Activated CD8-positive, alpha-beta memory T cell treated with anti-CD3 and anti-CD28 coated beads, Interleukin-2, amount 50 U/mL, for 4 hours (primary cell): Measurements from ENCODE around the gene CNOT4.
"Not testable (repeated sequence)": the region's sequence is repeated elsewhere in the genome, so short reads cannot be mapped to it uniquely, and the experiment has no call there.

ENCODE experiments used
- DNase-seq: peaks from one replicate; pipeline ENCODE4 v3.0.0-alpha.2; 2020

Gene CNOT4

DNA sequence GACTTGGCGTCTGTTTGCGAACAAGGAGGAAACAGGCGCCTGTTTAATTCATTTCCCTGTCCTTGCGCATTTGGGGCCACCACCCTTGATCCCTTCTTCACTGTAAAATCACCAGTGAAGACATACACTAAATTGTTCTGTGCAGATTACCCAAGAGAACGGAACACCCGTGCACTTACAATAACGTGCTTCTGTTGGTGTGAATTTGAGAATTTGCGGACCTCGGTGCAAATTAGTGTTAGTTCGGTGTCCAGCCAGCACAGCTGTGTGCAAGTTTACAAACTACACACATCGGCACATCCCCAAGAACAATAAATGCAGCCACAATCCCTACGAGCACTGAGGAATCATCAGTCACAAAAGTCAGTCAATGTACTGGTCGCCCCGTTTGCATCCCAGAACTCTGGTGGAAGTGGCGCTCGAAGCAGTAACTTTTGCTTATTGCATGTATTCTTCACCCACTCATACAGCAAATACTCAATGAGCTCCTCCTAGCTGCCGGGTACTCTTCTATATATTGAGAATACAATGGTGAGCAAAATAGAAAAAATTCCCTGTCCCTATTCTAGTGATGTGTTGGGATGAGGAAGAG is 786 bp upstream of the CNOT4 start:
- DNase-seq, result no peak

DNA sequence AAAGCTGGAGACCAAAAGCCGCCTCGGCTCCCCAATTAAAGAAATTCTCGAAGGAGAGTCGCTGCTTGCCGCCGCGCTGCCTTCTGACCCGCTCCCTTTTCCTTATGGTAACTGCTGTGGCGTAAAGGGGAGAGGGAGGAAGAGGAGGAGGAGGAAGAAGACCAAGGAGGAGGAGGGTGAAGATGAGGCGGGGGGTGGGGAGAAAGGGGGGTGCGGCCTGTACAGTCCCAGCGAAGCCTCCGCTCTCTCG is 388 bp downstream of the CNOT4 start:
- DNase-seq, result no peak

DNA sequence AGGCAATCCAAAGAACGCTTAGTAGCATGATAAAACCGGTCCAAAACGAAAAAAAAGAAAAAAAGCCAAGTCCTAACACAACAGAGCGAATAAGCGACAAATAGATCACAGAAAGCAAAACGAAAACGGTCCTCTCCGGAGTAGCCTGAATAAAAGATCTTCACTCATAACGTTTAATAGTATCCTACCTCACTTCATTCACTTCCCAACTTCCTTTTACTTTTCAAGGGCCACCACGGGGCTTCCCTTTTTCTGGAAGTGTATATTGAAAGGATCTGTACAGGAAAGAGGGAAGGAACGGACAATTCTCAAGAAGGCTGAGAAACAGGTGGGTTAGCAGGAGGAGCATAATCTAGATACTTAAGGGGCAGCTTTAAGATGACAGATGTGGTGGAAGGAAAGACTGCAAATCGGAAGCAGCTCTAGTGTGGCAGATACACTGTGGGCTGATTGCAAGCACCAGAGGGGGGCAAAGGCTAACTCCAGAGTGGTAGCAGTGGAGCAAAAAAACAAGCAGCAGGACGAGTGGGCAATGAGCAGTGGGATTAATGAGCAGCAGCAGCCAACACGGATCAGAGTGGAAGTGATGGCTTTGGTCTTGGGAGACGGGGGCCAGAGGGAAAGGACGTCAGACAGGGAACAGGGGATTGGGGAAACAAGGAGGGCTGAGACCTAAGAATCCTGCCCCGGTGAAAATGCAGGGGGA is 866 bp downstream of the CNOT4 start:
- DNase-seq, result no peak

DNA sequence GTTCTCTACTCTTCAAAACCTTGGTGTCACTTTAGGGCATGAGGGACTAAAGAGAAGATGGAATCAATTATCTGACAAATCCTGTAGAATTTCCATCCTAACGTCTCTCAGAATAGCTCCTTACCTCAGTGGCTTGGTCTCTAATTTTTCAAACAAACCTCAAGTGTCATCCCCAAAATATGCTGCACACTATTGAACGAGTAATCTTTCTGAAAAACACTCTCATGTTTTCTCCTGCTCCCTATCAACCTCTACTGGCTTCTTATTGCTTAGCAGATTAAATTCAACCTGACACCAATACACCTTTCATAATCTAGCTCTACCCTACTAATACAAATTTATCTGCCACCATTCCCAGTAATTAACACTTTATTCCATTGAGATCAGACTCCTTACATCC is 8.5 kb downstream of the CNOT4 start:
- DNase-seq, result no peak

DNA sequence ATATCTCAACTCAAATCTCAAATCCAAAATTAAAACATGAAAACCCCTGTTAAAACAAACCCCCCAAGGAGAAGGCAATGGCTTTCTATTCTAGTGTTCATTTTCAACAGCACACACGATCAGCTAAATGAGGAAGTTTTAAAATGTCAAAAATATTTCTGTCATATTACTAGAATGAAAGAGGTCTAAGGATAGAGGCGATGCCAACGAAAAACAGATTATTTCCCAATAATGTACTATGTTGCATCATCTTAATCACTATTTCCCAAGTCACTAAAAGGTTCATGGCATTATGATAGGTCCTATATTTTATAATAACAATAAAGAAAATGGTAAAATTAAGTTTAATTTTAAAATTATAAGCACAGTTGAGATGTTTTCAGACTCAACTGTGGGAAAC is 10.1 kb downstream of the CNOT4 start:
- no peak for DNase-seq

DNA sequence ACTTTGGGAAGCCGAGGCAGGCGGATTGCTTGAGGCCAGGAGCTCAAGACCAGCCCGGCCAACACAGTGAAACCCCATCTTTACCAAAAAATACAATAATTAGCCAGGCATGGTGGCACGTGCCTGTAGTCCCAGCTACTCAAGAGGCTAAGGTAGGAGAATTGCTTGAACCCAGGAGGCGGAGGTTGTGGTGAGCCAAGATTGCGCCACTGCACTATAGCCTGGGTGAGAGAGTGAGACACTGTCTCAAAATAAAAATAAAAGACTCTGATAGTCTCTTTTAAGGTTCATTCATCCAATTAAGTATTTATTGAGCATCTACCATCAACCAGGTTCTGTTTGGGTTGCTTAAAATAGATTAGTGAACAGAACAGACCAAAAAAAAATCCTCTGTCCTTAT is 12.7 kb downstream of the CNOT4 start:
- not testable (repeated sequence) for DNase-seq

DNA sequence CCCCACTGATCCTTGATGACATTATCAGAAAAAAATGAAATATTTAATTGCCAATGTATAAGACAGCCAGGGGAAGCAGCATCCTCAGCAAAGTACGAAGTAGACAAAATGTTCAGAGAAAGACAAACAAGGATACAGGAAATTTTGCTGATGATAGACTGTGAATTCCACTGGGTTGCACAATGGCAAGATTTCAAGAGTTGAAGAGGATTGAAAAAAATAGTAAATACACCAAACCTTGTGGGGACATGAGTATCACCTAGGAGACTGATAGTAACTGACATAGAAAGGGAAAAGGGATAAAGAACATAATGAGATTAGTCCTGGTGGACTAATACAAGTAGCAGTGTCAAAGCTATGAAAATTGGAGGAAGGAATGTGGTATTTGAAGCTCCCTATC is 16.5 kb downstream of the CNOT4 start:
- DNase-seq, result no peak

DNA sequence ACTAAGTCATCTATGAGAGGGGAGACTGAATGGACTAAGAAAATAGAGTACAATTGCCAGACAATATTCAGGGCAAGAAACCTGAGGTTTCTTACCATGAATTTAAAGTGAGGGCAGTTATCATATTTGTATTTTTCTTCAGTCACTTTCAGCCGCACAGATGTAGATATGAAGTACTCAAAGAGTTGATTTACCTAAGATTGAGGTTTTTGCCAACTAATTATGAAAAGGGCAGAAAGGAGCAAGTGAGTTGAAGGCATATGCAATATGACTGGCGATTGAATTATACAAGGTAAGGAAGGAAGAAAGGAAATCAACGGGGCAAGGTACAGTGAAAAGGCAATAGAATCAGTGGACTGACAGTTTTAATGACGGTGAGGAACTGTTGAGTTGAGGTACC is 17.8 kb downstream of the CNOT4 start:
- DNase-seq, result no peak

DNA sequence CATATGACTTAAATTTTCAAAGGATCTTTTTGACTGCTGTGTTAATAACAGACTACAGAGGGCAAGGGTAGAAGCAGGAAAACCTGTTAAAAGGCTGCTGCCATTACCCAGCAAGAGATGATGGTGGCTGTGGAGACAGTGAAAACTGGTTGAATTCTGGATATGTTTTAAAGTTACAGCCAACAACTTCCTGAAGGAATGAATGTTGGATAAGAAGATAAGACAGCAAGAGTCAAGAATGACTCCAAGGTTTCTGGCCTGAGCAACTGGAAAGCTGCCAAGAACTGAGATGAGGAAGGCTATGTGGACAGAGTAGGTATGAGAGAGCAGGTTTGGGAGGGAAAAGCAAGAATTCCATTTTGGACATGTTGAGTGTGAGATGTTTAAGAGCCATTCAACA is 19.1 kb downstream of the CNOT4 start:
- no peak for DNase-seq

DNA sequence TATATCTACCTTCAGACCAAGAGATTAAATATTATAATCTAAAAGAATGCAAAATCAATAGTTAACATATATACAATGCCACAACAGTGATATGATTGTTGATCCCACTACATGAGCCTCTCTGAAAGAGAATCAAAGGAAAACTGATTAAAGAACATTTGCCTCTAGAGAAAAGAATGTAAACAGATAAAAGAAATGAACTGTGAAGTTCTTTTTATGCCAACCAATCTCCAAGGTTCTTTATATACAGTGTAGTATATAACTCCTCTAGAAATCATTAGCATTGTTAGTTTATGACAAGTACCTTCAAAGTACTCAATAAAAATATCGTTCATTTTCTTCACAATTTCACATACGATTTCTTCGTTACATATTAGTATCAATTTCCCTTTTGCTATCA is 20.1 kb downstream of the CNOT4 start:
- DNase-seq, result no peak

DNA sequence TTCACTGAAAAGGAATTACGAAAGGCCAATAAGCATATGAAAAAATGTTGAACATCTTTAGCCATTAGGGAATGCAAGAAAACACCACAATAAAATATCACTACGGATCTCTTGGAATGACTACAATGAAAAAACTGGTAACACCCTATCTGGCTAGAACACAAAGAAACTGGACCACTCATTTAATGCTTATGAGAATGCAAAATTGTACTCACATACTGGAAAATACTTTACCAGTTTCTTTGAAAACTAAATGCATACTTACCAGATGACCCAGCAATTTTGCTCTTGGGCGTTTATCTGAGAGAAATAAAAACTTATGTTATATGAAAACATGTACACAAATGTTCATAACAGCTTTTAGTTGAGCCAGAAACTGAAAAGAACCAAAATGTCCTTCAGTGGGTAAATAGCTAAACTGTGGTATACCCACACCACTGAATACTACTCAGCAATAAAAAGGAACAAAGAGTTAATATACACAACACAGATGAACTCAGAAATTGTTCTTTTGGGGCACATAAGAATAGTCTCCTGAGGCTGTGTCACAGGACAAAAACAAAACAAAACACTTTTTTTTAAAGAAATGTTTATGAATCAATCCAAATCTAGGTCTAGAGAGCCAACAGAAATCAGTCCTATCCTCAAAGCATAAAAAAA is 23.5 kb downstream of the CNOT4 start:
- no peak for DNase-seq

DNA sequence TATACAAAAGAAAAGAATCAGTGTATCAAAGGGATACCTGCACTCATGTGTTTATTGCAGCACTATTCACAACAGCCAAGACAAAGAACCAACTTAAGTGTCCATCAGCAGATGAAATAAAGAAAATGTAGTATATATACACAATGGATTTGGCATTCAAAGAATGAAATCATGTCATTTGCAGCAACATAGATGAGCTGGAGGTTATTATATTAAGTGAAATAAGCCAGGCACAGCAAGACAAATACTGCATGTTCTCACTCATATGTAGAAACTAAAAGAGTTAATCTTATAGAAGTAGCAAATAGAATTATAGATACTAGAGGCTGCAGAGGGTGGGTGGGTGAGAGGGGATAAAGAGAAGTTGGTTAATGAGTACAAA is 28.3 kb downstream of the CNOT4 start:
- no peak for DNase-seq

DNA sequence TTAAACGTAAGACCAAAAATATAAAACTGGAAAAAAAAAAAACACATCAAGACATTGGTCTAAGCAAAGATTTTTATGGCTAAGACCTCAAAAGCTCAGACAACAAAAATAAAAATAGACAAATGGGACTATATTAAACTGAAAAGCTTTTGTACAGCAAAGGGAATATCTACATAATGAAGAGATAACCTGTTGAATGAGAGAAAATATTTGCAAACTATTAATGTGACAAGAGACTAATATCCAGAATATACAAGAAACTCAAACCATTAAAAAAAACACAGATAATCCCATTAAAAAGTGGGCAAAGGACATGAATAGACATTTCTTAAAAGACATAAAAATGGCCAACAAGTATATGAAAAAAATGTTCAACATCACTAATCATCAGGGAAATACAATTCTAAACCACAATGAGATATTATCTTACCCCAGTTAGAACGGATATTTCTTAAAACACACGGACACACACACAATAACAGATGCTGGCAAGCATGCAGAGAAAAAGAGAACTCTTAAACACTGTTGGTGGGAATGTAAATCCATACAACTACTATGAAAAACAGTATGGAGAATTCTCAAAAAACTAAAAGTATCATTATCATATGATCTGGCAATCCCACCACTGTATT is 28.8 kb downstream of the CNOT4 start:
- DNase-seq, result no peak

DNA sequence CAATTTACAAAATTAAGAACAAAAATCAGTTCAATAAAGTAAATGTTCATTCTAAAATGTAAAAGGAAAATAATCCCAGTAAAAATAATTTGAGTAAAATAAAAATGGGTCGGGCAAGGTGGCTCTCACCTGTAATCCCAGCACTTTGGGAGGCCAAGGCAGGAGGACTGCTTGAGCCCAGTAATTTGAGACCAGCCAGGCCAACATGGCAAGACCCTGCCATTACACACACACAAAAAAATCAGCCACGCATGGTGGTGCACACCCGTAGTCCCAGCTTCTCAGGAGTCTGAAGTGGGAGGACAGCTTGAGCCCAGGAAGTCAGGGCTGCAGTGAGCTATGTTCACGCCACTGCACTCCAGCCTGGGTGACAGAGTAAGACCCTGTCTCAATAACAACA is 34.4 kb downstream of the CNOT4 start:
- no peak for DNase-seq

DNA sequence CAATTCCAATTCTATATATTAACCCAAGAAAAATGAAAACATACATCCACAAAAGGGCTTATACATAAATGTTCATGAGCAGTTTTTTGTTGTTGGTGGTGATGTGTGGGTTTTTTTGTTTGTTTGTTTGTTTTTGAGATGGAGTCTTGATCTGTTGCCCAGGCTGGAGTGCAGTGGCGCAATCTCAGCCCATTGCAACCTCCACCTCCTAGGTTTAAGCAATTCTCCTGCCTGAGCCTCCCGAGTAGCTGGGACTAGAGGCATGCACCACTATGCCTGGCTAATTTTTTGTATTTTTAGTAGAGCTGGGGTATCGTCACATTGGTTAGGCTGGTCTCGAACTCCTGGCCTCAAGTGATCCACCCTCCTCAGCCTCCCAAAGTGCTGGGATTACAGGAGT is 40.2 kb downstream of the CNOT4 start:
- not testable (repeated sequence) for DNase-seq

DNA sequence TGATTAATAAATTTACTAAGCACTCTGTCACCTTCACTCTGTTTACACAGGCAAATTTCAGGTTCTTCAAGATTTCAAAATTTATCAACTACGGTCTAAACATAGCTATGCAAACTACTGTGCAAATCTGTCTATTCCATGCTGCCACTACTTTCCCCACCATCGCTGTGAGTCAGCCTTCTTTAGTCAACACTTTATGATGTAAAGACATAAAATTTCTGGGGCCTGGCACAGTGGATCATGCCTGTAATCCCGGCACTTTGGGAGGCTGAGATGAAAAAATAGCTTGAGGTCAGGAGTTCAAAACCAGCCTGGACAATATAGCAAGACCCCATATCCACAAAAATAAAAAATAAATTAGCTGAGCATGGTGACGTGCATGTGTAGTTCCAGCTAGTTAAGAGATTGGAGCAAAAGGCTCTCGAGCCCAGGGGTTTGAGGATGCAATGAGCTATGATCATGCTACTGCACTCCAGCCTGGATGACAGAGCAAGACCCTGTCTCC is 42.6 kb downstream of the CNOT4 start:
- DNase-seq, result no peak

DNA sequence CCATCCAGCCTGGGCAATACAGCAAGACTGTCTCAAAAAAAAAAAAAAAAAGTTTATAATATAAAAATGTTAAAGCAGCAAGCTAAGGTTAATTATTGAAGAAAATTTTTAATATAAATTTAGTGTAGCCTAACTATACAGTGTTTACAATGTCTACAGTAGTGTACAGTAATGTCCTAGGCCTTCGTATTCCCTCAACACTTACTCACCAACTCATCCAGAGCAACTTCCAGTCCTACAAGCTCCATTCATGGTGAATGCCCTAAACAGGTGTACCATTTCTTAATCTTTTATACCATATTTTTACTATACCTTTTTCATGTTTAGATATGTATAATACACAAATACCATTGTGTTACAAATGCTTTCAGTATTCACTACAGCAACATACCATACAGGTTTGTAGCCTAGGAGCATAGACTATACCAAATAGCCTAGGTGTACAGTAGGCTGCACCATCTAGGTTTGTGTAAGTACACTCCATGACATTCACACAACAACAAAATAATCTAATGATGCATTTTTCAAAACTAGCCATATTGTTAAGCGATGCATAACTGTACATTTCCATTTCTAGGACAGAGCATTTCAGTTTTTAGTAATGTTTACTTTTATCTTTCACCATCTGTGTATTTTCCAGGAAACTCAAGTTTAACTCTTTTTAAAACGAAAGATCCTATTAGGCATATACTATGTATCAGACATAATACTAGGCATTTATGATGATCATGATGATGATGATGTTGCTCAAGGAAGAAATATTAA is 43.3 kb downstream of the CNOT4 start:
- DNase-seq, result no peak

DNA sequence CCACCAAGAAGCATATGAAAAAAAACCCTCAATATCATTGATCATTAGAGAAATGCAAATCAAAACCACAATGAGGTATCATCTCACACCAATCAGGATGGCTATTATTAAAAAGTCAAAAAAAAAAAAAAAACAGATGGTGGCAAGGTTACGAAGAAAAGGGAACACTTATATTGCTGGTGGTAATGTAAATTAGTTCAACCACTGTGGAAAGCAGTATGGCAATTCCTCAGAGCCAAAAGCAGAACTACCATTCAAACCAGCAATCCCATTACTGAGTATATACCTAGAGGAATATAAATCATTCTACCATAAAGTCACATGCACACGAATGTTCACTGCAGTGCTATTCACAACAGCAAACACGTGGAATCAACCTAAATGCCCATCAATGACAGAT is 46.0 kb downstream of the CNOT4 start:
- DNase-seq, result no peak

DNA sequence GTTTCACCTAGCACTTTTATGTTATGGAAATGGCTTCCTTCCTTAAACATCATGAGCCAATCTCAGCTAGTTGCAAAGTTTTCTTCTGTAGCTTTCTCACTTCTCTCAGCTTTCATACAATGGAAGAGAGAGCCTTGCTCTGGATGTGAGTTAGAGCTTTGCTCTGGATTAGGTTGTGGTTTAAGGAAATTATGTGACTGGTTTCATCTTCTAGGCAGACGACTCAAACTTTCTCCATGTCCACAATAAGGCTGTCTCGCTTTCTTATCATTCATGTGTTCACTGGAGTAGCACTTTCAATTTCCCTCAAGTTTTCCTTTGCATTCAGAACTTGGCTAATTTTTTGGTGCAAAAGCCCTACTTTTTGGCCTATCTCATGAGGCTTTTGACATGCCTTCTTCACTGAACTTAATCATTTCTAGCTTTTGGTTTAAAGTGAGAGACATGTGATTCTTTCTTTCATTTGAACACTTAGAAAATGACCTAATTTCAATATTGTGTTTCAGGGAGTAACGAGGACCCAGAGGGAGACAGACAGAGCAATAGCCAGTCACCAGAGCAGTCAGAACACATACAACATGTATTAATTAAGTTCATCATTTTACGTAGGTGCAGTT is 49.8 kb downstream of the CNOT4 start:
- no peak for DNase-seq

DNA sequence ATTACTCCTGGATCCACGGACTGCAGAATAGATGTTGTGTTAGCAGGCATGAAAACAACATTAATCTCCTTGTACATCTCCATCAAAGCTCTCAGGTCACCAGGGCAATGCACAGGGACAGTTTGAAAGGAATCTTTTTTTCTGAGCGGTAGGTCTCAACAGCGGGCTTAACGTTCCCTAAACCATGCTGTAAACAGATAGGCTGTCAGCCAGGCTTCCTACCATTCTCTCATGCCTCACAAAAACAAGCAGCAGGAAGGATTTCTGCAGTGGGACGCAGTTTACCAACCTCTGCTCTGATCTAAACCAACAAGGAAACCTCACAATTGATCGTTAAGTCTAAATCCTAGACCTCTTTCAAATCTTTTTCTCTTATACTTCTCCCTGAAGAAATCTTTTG is 50.8 kb downstream of the CNOT4 start:
- DNase-seq, result no peak

DNA sequence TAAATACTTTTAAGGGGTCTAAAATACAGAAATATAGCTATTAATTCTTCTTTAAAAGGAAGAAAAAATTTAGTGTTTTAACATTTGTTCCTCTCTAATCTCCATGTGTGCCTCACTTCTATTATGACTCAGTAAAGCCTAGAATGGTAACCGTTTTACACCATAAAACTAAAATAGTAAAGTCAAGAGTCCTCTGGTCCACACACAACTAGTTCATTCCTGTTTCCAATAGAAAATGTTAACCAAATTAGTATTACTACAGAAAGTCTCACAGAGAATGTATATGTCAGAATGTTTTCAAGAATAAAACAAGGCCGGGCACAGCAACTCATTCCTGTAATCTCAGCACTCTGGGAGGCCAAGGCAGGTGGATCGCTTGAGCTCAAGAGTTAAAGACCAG is 55.8 kb downstream of the CNOT4 start:
- no peak for DNase-seq

DNA sequence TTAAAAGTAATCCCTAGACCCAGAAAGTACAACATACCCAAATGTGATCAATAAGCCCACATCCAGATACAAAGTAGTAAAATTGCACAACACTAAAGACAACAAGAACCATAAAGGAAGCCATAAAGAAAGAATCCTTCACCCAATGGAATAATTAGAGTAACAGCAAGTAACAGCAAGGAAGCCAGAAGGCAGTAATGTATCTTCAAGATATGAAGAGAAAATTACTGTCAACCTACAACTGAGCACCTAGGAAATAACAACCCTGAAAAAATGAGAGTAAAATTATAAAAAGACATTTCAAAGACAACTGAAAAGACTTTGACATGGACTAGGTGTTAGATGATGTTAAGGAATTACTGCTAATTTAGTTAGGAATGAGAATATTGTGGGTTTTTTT is 60.5 kb downstream of the CNOT4 start:
- no peak for DNase-seq

DNA sequence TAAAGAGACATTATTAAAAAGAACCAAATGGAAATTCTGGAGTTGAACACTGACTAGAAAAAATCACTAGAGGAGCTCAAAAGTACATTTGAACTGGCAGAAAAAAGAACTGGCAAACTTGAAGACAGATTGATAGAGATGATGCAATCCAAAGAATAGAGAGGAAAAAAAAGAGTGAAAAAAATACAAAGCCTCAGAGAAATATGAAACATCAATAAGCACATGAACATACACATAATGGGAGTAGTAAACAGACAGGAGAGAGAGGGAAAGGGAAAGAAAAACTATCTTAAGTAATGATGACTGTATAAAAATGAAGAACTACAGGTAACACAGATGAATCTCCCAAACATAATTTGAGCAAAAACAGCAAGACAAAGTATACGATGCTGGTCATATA is 61.1 kb downstream of the CNOT4 start:
- DNase-seq, result no peak
